Sigmoid colon (tissue), 4 donors: Measurements from ENCODE around the gene TSNAXIP1.

Source experiments
- EP300 ChIP-seq, 4 donors: sonication (generic); formaldehyde crosslinking; IDR thresholded peaks; one replicate each; pipeline ENCODE4 v1.6.1; 2017; ENCODE audit warnings: antibody characterized with exemption in 4 of 4
- POLR2A ChIP-seq, 2 donors: fragments of 450-650 bp; IDR thresholded peaks; one replicate each; pipeline ENCODE4 v1.6.1; 2016; ENCODE audit warnings: antibody characterized with exemption in 2 of 2, mild to moderate bottlenecking in 2 of 2, moderate library complexity in 2 of 2
- POLR2AphosphoS5 ChIP-seq, 4 donors: sonication (generic); formaldehyde crosslinking; IDR thresholded peaks; one replicate each; pipeline ENCODE4 v1.6.1; 2017; ENCODE audit warnings: antibody characterized with exemption in 4 of 4
- TF ChIP-seq, protein P1 (sequence below), 4 experiments: fragments of 450-650 bp in 3 of 4; fragments of 200-600 bp in 1 of 4; IDR thresholded peaks; one replicate each; pipeline ENCODE4 v1.5.1; 2016 to 2019; ENCODE audit warnings: antibody characterized with exemption in 4 of 4, mild to moderate bottlenecking in 3 of 4, moderate library complexity in 2 of 4

DNA sequence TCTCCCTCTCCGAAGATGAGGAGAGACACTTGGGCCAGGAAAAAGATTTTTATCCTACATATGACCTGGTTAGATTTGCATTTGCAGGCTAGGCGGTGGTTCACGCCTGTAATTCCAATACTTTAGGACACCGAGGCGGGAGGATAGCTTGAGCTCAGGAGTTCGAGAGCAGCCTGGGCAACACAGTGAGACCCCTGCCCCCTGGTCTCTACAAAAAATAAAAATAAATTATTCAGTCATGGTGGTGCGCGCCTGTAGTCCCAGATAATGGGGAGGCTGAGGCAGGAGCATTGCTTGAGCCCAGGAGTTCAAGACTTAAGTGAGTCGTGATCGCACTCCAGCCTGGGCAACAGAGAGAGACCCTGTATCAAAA is 27.5 kb downstream of the TSNAXIP1 start:
- TF ChIP-seq, protein P1, sequence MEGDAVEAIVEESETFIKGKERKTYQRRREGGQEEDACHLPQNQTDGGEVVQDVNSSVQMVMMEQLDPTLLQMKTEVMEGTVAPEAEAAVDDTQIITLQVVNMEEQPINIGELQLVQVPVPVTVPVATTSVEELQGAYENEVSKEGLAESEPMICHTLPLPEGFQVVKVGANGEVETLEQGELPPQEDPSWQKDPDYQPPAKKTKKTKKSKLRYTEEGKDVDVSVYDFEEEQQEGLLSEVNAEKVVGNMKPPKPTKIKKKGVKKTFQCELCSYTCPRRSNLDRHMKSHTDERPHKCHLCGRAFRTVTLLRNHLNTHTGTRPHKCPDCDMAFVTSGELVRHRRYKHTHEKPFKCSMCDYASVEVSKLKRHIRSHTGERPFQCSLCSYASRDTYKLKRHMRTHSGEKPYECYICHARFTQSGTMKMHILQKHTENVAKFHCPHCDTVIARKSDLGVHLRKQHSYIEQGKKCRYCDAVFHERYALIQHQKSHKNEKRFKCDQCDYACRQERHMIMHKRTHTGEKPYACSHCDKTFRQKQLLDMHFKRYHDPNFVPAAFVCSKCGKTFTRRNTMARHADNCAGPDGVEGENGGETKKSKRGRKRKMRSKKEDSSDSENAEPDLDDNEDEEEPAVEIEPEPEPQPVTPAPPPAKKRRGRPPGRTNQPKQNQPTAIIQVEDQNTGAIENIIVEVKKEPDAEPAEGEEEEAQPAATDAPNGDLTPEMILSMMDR (IDR thresholded peaks at IDR 0.05): no peak
- TF ChIP-seq POLR2A (IDR thresholded peaks at IDR 0.05) (no peak), POLR2AphosphoS5 (IDR thresholded peaks at IDR 0.05) (no peak), EP300 (IDR thresholded peaks at IDR 0.05) (no peak)
